ENCODE results near the gene RPL18. TPM values are rescaled to one million over a fixed set of nuclear protein-coding genes. Genes with fewer than 3 reads are reported as not detected.

Gene RPL18
- total RNA-seq, 1 experiment from 2014 or later = 1,736 TPM

DNA sequence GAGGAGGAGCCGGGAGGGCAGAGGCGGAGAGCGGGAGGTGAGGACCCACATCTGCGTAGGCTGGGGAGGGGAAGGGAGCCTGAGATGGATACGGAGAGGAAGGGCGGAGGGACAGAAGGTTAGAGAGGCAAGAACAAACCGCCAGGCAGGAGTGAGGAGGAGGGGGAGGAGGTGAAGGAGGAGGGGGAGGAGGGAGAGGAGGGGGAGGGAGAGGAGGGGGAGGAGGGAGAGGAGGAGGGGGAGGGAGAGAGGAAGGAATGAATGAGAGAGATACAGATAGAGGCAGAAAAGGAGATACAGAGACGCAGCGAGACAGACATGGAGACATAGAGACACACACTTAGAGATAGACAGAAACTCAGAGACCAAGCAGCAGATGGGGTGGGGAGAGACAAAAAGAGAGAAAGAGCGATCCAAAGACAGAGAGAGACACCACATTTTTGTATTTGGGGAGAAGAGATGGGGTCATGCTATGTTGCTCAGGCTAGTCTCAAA lies 27.8 kb upstream of the RPL18 start:
- POLR2A ChIA-PET = interaction anchor here (0.6 to 2.4 kb wide), 10 partner anchors 10 to 308 kb away, joined by 3 to 22 read pairs (median 4); partner anchors contain the start of genes BAX, DBP, RPL18 and SPHK2
- Mint-ChIP-seq H3K36me3 (ENCODE audit: insufficient read depth, unreplicated experiment) (no peaks in the 10 kb centered on the region), H3K9me3 (ENCODE audit: unreplicated experiment) (no peaks in the 10 kb centered on the region), H3K27me3 (ENCODE audit: insufficient read depth, unreplicated experiment) (peaks cover 10% of the 10 kb centered on the region), H3K4me1 (ENCODE audit: insufficient read depth, unreplicated experiment) (peaks cover 24% of the 10 kb centered on the region), H3K27ac (ENCODE audit: low read depth, unreplicated experiment) (no peak overlapping the region), H3K4me3 (ENCODE audit: unreplicated experiment) (peak overlapping the region; percentile 73)
- intact Hi-C loops (cut with micrococcal nuclease) = loop anchor here (1.0 kb wide), 4 partner anchors 29 to 196 kb away; no protein-coding TSS in a partner anchor
- TF ChIP-seq, protein P1, sequence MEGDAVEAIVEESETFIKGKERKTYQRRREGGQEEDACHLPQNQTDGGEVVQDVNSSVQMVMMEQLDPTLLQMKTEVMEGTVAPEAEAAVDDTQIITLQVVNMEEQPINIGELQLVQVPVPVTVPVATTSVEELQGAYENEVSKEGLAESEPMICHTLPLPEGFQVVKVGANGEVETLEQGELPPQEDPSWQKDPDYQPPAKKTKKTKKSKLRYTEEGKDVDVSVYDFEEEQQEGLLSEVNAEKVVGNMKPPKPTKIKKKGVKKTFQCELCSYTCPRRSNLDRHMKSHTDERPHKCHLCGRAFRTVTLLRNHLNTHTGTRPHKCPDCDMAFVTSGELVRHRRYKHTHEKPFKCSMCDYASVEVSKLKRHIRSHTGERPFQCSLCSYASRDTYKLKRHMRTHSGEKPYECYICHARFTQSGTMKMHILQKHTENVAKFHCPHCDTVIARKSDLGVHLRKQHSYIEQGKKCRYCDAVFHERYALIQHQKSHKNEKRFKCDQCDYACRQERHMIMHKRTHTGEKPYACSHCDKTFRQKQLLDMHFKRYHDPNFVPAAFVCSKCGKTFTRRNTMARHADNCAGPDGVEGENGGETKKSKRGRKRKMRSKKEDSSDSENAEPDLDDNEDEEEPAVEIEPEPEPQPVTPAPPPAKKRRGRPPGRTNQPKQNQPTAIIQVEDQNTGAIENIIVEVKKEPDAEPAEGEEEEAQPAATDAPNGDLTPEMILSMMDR (IDR thresholded peaks at IDR 0.05; ENCODE audit: unreplicated experiment) = no peak
- BruUV-seq (replicated peaks) = no TSS peak
- no peak for DNase-seq (ENCODE audit: unreplicated experiment)
- CTCF ChIA-PET = interaction anchor here (1.3 to 1.6 kb wide), 4 partner anchors 28 to 154 kb away, joined by 3 to 8 read pairs (median 7); no protein-coding TSS in a partner anchor

DNA sequence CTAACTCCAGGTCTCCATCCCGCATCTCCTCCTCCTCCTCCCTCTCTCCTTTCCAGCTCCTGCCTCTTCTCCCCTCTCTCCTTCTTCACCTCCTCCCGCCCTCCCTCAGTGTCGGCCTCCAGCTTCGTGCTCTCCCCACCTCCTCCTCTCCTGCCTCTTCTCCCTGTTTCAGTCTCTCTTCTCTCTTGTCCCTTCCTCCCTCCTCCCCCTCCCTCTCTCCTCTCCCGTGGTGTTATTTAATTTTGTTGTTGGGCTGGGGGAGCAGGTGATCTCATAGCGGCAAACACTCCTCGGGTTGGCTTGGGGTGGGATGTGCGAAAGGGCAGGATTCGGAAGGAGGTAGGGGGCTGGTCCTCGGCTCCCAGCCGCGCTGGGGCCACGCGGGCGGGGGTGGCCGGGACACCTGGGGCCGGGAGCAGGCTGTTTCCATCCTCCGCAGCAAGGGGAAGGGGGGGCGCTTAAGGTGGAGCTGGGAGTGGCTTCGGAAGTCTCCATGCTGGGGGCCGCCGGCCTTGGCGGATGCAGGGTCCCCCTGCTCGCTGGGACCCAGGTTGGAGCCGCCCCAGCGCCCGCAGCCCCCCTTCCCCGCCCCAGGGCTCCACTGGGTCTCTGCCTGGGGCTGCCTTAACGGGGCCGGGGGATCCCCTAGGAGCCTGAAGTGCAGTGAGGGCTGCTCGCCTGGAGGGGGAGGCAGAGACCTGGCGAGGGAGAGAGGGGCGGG lies 27.2 kb upstream of the RPL18 start, which contains the start of gene CA11:
Gene CA11 (minus strand): TSS at position 187 of the 721 bp plus-strand sequence. CDS start 555 bp downstream, outside the sequence.
- intact Hi-C loops (cut with micrococcal nuclease) = loop anchor here (1.0 kb wide), 4 partner anchors 29 to 196 kb away; no protein-coding TSS in a partner anchor
- H3K27me3 Mint-ChIP-seq (ENCODE audit: insufficient read depth, unreplicated experiment) = peaks cover 10% of the 10 kb centered on the region
- peak within 1 kb of the TSS; percentile 4 for H3K27ac Mint-ChIP-seq (ENCODE audit: low read depth, unreplicated experiment)

DNA sequence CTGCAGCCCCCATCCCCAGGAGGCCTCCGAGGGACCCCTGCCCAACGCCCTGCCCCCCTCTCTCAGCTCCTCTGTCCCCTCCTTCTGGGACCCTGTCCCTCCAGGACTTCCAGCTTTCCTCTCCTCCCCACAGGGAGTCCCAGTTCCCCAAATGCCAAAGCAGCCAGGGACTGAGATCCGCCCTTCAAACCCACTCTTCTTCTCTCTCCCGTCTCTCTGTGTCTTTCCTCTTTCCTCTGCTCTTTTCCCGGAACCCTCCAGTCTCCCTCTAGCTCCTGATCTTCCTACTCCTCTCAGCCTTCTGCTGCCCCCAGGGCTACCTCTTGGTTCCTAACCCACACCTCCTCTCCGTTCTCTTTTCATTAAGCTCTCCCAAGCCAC lies 26.6 kb upstream of the RPL18 start:
- POLR2A ChIA-PET = interaction anchor here (0.7 to 2.4 kb wide), 18 partner anchors 8 to 348 kb away, joined by 3 to 22 read pairs (median 4); partner anchors contain the start of genes BAX, DBP, GYS1 and RPL18
- Mint-ChIP-seq H3K4me1 (ENCODE audit: insufficient read depth, unreplicated experiment) (peaks cover 24% of the 10 kb centered on the region), H3K9me3 (ENCODE audit: unreplicated experiment) (no peaks in the 10 kb centered on the region), H3K36me3 (ENCODE audit: insufficient read depth, unreplicated experiment) (no peaks in the 10 kb centered on the region), H3K27ac (ENCODE audit: low read depth, unreplicated experiment) (peak overlapping the region; percentile 4), H3K4me3 (ENCODE audit: unreplicated experiment) (peak overlapping the region; percentile 73), H3K27me3 (ENCODE audit: insufficient read depth, unreplicated experiment) (peaks cover 10% of the 10 kb centered on the region)
- no TSS peak for BruUV-seq (replicated peaks)
- intact Hi-C loops (cut with micrococcal nuclease) = no loop called here
- no peak for DNase-seq (ENCODE audit: unreplicated experiment)
- CTCF ChIA-PET = interaction anchor here (0.5 to 2.0 kb wide), 18 partner anchors 12 to 201 kb away, joined by 3 to 12 read pairs (median 4); partner anchors contain the start of gene HSD17B14
- TF ChIP-seq, protein P1 (IDR thresholded peaks at IDR 0.05; ENCODE audit: unreplicated experiment) = no peak

More for the DNA sequence above, 27.2 kb upstream of the RPL18 start, which contains the start of gene CA11:
- TF ChIP-seq, protein P1 (IDR thresholded peaks at IDR 0.05; ENCODE audit: unreplicated experiment) = peak; percentile 89
- ChIA-PET CTCF (interaction anchor here (0.6 to 2.0 kb wide), 16 partner anchors 12 to 200 kb away, joined by 3 to 12 read pairs (median 4); partner anchors contain the start of gene HSD17B14), POLR2A (interaction anchor here (0.6 to 2.4 kb wide), 19 partner anchors 9 to 309 kb away, joined by 3 to 22 read pairs (median 4); partner anchors contain the start of genes BAX, DBP, RPL18 and SPHK2)
- Mint-ChIP-seq H3K4me1 (ENCODE audit: insufficient read depth, unreplicated experiment) (peaks cover 24% of the 10 kb centered on the region), H3K9me3 (ENCODE audit: unreplicated experiment) (no peaks in the 10 kb centered on the region), H3K36me3 (ENCODE audit: insufficient read depth, unreplicated experiment) (no peaks in the 10 kb centered on the region), H3K4me3 (ENCODE audit: unreplicated experiment) (peak within 1 kb of the TSS; percentile 73)
- peak; percentile 90 for DNase-seq (ENCODE audit: unreplicated experiment)
- BruUV-seq (replicated peaks) = no TSS peak
